Measurements from ENCODE around the gene MATK.

MATK gene, protein sequence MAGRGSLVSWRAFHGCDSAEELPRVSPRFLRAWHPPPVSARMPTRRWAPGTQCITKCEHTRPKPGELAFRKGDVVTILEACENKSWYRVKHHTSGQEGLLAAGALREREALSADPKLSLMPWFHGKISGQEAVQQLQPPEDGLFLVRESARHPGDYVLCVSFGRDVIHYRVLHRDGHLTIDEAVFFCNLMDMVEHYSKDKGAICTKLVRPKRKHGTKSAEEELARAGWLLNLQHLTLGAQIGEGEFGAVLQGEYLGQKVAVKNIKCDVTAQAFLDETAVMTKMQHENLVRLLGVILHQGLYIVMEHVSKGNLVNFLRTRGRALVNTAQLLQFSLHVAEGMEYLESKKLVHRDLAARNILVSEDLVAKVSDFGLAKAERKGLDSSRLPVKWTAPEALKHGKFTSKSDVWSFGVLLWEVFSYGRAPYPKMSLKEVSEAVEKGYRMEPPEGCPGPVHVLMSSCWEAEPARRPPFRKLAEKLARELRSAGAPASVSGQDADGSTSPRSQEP

DNA sequence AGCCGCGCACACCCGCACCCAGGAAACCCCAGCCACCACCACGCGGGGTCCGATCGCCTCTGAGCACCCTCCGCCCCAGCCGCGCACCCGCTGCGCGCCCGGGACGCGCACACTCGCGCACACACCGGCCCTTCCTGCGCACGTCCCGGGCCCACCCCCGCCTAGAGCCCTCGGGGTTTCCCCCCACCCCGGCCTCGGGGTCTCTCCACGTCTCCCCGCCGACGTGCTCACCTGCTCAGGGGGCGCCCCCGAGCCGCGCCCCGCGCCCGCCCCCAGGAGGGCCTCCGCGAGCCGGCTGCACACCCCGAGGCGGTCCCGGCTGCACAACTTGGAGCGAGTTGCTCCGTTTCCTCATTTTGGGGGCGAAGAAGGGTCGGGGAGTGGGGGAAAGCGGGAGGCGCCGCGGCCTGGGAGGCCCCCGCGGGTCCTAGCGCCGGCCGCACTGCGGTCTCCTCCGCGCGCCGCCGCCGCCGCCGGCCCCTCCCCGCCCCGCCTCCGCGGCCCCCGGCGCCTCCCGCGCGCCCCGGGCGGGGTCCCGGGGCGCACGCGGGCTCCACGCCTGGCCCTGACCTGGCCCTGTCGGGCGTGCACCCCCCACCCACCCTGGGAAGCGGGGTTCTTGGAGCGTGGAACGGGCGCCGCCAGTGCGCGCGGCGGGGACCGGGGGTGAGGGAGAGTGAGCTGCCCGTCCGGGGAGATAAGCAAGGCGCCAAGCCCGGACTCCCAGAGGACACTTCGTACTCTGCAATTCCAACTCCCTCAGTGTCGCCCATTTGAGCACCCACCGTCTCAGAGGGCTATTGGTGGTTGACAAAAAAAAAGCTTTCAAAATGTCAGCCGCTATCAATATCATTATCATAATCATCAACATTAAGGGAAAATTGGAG is at the start of gene MATK:
Gene MATK, minus strand, starts transcription at position 444 of the 887 bp plus-strand sequence. CDS start 1,246 bp downstream, outside the sequence.
- DNase-seq (ENCODE audit: low spot score), result no peak

DNA sequence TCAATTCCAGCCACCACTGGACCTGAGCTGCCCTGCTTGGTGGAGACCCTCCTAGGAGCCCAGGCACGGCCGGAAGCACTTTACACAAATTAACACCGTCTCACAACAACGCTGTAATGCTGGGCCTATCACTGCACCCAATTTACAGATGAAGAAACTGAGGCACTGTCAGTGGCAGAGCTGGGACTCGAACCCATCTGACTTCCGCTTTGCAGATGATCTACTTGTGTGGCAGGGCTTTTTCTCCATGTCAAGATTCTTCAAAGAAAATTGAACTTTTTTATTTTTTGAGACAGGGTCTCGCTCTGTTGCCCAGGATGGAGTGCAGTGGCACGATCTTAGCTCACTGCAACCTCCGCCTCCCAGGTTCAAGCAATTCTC is 48.9 kb upstream of the MATK start:
- DNase-seq (ENCODE audit: low spot score), result no peak

DNA sequence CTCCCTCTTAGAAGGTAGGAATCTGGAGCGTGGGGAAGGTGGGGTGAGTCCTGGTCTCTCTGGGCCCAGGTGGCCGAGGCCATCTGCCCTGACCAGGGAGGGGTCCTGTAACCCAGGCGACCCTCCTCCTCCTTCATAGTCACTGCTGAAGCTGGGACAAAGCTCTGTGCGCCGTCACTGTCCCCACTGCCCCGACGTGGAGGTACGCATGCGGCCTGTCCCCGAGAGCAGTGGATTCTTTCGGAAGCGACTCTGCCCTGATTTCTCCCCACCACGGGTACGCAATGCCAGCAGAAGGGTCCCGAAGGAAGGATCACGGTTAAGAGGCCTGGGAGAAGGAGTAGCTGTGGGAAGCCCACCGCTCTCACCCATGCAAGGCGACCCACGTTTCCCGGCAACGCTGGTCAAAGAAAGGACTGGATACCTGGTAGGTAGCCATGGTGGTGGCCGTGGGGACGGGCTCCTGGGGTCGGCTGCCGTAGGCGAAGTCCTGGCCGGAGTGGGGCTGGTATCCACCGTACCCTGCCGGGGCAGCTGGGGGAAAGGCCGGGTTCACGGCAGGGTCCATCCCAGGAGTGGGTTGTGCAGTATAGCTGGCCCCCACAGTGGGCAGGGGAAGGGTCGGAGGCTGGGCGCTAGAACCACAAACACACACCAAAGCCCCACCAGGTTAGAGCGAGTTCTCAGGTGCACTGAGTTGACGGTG is 48.3 kb upstream of the MATK start:
- DNase-seq (ENCODE audit: low spot score), result no peak

DNA sequence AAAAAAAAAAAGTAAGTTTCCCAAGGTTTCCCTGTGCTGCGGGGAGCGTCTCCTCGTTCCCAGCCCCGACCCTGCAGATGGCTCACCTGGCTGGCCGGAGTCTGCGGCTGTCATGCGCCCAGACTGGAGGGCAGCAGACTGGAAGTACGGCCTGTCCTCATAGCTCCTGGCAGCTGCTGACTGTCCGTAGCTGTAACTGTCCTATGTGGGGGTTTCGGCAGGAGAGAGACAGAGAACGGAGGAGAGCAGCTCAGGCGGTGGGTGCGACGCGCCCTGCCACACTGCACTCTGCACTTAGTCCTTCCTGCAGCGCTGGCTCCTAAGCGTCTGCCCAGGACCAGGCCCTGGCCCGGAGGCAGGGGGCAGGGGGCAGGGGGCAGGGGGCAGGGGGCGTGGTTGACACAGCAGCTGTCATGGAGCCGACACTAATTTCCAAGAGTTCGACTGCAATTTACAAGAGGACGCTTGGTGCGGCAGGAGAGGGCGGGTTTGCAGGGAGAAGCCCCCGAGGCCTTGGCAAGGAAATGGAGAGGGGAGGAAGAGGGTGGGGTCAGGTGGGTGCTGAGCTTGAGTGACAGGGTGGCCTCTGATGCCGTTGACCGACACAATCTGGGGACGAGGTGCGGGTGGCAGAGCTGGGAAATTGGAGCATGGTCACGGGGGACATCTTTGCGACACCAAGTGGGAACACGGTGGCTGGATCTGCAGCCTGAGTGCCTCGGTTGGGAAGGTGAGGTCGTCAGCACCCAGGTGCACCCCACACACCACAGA is 47.6 kb upstream of the MATK start:
- DNase-seq (ENCODE audit: low spot score), result no peak

DNA sequence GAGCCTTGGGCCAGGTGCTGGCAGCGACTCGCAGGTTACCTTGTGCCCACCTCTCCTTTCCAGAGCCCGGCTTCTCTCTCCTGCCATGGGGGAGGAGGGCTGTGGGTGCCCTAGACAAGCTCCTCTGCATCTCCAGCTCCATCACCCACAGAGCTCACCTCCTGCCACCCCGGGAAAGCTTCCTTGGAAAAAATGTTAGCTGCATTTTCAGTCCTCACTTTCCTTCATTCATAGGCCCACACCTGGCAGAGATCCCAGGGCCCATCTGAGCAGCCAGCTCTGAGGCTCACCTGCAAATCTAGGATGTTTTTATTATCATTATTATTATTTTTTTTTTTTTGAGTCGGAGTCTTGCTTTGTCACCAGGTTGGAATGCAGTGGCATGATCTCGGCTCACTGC is 45.8 kb upstream of the MATK start:
- DNase-seq (ENCODE audit: low spot score), result no peak

DNA sequence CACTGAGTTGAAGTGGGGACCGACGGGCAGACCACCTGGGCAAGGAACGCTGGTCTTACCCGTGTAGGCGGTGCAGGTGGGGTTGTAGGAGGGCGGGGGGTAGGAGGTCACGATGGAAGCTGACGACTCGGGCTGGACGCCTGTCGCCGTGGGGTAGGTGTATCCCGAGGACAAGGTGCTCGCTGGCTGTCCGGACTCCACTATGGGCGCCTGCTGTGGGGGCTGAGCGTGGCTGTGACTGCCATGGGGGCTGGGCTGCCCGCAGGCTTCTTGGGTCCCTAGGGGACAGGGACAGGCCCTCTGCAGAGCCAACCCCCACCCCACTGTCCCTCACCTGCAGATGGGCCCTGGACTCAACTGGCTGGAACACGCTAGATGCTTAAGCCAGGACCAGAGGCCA is 45.4 kb upstream of the MATK start:
- DNase-seq (ENCODE audit: low spot score), result no peak

DNA sequence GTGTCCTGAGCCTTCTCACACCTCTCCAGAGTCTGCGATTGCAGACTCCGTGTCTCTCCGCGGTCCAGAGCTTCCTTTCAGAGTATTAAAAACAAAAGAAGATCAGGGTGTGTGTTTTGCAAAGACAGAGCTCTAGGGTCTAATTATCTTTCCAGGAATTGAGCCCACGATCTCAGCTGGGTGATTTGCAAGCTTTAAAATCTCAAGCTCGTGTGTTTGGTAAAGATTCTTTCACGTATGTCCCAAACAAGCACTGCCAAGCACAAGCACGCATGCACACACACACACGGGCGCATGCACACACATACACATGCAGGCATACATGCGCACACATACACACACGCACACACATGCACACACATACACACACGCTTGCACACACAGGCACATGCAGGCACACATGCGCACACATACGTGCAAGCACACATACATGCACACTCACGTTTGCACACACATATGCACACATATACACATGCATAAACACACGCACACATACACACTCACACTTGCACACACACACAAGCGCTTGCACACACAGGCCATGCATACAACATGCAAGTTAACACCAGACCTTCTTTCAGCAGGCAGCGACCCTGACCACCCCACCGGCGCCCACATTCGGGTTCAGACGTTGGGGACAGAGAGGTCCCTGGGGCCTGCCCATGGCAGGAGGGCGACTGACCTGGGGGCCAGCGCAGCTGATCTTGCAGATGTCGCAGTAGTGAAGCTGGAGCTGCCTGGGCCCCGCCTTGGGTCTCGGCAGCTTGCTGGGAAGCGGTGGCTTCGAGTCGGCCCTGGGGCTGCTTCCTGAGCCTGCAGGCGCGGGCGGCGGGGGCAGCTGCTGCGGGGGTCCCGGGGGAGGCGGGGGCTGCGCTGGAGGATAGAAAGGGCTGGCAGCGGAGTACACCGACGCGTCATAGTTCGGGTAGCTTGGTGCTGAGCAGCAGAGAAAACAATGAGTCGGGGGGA is 44.7 kb upstream of the MATK start:
- no peak for DNase-seq (ENCODE audit: low spot score)

DNA sequence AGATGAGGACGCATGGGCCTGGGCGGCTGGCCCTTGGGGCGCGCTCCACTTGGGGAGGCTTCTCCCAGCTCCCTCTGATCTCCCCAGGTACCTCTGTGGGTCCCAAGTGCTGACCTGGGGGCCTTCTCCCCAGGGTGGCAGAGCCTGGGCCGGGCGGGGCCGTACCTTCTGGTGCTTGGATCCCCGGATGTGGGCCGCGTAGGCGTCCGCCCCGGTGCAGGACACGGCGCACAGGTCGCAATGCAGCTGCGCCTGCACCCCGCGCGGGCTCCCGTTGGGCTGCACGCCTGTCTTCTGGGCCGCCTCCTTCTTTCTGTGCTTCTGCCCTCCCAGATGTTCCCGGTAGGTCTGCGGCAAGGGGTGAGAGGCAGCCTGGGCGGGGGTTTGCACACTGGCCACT is 41.1 kb upstream of the MATK start:
- no peak for DNase-seq (ENCODE audit: low spot score)

DNA sequence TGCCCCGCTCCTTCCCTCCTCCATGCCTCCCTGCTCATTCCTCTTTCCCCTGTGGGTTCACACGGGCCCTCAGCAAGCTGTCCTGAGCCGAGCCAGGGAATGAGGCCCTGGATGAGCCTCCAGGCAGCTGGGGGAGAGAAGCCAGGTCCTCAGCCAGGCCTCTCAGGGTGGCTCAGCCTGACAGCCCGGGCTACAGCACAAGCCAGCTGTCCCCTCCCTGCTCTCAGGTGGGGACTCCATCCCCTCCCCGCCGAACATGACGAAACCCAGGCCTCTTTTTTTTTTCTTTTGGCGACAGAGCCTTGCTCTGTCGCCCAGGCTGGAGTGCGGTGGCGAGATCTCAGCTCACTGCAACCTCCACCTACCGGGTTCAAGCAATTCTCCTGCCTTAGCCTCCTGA is 40.0 kb upstream of the MATK start:
- no peak for DNase-seq (ENCODE audit: low spot score)

DNA sequence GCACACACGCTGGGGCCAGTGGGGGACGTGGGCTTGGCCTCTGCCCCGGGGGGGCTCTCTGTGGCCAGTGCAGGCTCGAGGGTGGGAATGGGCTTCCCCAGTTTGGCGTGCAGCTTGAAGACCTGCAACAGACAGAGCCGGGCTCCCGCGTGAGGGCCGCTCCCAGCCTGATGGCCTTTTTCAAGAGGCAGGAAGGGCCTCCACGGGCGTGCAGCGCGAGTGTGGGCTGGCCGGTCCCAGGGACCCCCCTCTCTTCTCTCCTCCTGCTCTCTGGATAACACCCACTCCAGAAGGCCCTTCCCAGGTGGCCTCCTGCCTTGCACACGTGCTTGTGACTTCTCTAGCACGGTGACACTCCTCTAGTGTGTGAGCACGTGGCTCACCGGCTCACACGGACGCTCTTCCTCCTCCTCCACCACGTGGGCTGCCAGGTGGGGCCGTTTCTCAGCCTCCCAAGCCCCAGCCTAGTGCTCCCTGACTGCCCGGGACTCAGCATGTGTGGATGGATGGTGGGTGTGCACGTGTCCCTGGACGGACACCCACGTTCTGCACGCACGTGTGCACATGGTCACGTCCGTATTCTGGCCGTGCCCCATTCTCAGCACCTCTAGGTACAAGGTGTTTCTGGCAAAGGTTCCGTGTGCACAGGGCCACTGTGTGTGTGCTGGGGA is 39.2 kb upstream of the MATK start:
- DNase-seq (ENCODE audit: low spot score), result no peak

DNA sequence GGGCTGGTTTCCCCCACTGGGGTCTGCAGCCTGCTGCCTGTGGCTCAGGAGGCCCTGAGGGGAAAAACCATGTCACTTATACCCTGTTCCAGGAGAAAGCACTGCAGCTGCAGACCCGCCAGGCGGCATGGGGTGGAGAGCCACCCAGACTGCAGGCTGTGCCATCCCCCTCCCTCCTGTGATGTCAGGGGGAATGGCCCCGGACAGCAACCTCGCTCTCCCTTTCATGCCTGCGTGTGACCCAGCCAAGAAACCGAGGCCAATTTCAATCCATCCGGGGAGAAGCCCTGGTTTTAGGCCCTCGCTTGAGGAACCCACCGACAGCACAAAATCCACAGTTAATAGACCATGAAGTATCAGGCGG is 37.2 kb upstream of the MATK start:
- DNase-seq (ENCODE audit: low spot score), result no peak

DNA sequence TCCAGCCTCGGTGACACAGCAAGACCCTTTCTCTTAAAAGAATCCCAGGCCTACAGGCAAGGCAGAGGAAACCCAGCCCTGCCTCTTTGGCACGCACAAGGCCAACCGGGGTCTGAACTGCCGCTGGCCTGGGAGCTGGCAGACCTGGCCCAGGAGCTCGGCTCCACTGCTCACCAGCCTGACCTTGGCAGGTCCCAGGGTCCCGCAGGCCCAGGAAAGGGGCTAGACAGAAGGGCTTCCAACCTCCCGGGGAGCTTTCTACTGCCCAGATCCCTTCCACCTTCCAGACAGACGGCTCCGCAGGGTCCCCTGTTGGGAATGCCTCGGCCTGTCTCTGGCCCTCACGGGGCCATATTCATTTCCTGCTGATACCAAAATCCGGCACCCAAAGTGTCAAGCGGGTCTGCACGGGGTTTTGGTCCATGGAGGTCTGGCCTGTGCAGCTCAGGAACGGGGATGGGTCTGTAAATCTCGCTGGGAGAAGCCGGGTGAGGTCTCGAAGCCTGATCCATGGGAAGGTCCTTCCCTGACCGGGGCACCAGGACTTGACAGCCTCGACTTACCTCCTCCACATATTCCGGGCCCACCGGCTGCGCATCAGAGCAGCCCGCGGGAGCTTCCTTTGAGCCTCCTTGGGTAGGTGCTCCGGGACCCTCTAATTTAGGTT is 36.6 kb upstream of the MATK start:
- no peak for DNase-seq (ENCODE audit: low spot score)

DNA sequence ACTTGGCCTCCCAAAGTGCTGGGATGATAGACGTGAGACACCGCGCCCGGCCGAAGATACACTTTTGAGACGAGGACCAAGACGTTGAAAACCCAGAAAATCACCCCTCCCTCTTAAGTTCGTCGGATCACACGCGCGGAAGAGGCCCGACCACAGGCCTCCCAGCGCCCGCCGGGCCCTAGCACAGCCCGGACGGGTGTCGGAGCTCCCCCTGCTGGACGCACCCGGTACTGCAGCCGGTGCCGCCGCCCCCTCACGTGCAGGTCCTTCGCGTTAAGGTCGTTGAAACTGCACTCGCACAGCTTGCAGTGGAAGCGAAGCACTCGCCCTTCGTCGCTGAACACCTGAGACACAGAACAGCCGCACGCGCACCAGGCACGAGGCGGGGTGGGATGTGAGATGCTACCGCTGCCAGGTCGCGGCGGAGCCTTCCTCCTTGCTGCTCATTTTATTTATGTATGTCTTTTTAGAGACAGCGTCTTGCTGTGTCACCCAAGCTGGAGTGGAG is 35.7 kb upstream of the MATK start:
- DNase-seq (ENCODE audit: low spot score), result peak; percentile 85

DNA sequence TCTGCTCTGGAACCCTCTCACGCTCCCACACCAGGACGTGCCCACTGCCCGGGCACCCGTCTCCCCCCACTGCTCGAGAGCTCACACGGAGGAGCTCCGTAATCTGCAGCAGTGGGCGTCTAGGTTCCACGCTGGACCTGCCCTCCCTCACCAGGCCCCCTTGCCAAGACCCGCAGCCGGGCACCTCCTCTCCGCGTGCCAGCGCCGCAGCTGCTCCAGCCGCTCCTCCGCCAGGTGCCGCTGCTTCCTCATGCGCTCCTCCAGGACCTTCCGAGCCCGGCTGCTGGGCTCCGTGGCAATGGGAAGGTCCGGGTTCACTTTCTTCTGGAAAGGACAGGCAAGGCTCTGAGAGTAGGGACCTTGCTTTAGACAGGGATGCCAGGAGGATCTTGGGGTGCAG is 35.0 kb upstream of the MATK start:
- DNase-seq (ENCODE audit: low spot score), result no peak

DNA sequence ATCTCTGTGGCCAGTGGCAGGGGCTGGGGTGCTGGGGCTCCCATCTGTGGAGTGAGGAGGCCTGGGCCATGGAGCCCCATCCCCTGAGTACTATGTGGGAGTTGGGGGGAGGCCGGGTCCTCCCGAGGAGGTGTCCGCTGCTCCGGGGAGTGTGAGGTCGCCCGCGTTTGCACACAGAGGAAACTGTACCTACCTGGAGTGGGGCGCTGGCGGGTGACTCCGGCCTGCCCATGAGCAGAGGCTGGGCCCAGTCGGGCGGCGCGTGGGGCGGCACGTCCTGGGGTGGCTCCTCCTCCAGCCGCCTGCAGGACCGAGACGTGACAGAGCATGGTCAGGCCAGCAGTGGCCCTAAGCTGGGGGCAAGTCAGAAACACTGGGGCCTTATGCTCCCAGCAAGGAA is 33.8 kb upstream of the MATK start:
- DNase-seq (ENCODE audit: low spot score), result no peak

DNA sequence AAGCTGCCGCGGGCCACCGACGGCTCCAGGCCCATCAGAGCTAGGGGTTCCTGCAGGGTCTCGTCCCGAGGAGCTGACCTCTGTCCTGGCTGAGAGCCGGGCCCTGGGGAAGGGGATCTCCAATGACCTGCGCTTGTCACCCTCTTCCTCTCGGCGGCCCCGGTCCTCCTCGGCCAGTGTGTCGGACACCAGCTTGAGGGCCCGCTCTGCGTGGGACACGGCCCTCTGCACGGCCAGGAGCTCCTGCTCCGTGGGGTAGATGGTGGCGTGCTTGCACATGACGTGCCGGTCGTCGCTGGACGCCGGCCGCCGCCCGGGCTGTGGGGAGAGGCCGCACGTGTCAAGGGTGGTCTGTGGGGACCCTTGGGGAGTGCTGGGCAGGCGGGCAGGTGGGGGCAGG is 32.7 kb upstream of the MATK start:
- DNase-seq (ENCODE audit: low spot score), result no peak

DNA sequence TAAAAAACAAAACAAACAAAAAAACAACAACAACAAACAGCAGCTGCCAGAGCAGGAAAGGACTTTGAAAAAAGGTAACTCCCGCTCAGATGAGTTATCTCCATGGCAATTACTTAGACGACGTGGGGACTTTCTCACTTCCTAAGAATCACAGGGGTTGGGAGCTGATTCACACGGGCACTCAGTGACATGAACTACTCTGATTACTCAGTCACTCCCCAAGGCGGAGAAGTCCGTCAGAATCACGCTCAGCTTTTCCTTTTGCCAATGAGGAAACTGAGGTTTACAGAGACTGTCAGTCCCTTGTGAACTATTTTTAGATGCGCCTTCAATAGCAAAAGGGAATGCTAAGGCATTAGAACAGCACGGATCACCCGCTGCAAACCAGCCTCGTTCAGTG is 32.3 kb upstream of the MATK start:
- peak; percentile 34 for DNase-seq (ENCODE audit: low spot score)

DNA sequence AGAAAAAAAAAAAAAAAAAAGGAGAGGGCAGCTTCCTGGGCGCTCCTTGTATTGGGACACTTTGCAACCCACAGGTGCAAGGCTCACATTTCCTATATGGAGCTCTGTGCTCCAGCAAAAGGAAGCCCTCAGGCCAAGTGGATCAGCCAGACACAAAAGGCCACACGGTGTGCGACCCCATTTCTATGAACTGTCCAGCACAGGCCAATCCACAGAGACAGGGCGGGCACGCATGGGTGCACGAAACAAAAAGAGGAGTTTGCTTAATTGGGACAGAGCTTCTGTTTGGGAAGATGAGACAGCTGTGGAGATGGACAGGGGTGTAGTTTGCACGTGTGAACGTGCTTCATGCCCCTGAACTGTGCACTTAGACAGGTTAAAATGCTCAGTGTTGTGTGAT is 31.6 kb upstream of the MATK start:
- no peak for DNase-seq (ENCODE audit: low spot score)

DNA sequence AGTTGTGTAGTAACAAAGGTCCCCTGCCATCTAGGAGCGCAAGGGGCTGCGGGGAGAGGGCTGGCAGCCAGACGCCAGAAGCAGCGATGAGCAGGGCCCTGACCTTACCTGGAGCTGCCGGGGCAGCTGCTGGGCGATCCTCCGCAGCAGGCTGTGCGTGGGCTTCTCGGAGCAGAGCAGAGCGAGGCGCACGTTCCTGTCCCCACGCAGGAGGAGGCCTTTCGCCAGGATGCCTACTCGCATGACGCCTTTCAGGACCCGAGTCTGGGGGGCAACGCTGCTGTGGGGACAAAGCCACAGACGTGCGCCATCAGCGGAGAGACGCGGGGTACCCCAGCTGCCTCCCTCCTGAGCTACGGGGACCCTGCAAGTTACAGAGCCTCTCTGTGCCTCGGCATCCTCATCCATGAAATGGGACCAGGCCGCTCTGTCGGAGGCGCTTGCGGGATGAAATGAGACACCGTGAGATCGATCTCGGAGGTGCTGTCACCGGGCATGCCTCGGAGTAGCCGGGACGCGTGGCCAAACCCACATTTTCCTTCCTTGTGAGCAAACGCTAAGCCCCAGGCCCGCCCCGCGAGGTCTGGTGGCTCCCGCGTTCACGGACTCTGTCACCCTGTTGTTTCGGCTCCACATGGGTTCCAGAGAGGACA is 30.5 kb upstream of the MATK start:
- no peak for DNase-seq (ENCODE audit: low spot score)

All from activated CD4-positive, alpha-beta T cell treated with anti-CD3 and anti-CD28 coated beads, Interleukin-2, Interleukin-4, amounts not matched to agents 100 ng/mL and 50 ng/mL, durations not matched to agents 16 hours and 8 hours (primary cell).